C4-2B (cell line): Measurements from ENCODE around the gene HAGHL.

Experiments used
- H3K27ac ChIP-seq: fragments of 450-650 bp; 2 replicates; pipeline ENCODE4 v1.5.1; 2017
- ZFX ChIP-seq: fragments of 450-650 bp; IDR thresholded peaks from 2 replicates; pipeline ENCODE4 v1.6.1; 2017
- TF ChIP-seq, protein P1 (sequence below): fragments of 450-650 bp; conservative IDR thresholded peaks from 2 replicates; pipeline ENCODE4 v1.5.1; 2017; ENCODE audit warnings: mild to moderate bottlenecking

HAGHL gene

DNA sequence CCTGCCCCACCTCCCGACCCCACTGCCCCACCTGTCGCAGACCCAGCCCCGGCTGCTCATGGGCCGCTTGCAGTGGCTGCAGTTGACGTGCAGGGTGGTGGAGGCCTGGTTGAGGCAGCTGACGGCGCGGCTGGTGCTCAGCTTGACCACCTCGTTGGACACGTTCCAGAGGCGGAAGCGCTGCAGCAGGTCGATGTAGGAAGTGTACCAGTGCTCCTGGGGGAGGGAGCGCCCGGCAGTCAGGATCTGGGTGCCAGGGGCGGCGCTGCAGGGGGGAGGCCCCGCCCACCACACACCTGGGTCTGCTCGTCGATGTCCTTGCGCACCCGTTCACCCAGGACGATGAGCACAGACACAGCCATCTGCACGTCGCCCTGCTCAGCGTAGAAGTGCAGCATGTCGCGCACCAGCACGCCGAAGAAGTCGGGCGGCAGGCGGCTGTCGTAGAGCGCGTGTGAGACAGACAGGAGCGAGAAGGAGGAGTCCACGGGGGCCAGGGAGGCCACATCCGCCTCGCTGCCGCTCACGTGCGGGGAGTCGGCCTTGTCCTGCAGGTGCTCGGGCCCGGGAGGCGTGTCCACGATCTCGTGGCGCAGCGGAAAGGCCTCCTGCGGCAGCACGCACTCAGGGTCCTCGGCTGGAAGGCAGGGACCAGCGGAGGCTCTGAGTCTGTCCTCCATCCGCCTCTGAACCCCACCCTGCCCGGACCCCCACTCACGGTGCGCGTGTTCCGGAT, 41.8 kb upstream of the HAGHL start:
- peak overlapping the region; percentile 94 for H3K27ac ChIP-seq
- no peak for TF ChIP-seq ZFX
- TF ChIP-seq, protein P1, sequence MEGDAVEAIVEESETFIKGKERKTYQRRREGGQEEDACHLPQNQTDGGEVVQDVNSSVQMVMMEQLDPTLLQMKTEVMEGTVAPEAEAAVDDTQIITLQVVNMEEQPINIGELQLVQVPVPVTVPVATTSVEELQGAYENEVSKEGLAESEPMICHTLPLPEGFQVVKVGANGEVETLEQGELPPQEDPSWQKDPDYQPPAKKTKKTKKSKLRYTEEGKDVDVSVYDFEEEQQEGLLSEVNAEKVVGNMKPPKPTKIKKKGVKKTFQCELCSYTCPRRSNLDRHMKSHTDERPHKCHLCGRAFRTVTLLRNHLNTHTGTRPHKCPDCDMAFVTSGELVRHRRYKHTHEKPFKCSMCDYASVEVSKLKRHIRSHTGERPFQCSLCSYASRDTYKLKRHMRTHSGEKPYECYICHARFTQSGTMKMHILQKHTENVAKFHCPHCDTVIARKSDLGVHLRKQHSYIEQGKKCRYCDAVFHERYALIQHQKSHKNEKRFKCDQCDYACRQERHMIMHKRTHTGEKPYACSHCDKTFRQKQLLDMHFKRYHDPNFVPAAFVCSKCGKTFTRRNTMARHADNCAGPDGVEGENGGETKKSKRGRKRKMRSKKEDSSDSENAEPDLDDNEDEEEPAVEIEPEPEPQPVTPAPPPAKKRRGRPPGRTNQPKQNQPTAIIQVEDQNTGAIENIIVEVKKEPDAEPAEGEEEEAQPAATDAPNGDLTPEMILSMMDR, result no peak

DNA sequence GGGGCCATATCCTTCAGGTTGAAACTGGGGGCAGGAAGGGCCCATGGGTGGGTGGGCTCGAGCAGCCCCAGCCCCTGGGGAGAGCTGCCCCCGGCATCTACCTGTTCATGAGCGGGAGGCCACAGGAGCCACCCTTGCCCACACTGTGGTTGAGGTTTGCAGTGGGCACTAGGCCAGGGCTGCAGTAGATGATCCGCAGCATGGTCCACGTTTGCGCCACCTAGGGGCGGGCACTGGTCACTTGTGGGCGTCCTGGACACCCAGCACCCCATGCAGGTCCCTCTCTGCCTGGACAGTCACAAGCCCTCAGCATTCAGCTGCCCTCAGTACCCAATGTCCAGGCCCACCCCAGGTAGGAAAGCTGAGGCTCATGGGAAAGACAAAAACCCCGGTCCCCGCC, 40.9 kb upstream of the HAGHL start:
- TF ChIP-seq ZFX, result no peak
- TF ChIP-seq, protein P1, result peak; percentile 78
- H3K27ac ChIP-seq, result peak overlapping the region; percentile 94

DNA sequence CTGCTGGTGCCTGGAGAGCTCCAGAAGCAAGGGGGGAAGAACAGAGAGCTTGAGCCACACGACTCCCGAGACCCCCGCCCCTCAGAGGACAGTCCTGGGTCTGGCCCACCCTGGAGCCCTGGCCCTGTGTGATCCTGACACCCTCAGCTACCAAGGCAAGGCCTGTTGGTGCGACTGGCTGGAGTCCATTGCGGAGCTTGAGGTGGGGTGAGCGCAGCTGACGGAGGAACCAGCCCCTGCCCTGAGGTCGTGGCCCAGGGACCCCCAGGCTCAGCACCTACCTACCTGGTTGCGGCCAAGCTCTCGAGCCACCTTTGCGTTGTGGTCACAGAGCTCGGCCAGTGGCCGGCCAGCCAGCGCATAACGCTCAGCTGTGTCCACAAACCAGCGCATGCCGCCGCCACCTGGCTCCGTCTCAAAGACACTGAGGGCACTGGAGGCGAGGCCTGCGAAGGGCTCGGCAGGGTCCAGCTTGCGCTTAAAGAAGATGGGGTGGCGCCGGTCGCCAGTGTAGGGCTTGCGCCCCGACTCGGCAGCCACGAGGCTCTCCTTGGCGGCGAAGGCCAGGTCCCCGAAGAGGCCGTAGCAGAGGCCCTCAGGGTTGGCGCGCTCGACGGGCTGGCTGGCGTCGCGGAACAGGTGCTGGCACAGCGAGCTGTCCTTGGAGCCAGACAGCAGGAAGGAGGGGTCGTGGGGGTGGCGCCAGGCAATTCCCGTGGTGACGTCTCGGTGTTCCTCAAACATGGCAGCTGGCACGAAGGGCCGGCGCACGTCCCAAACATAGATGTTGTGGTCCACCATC, 40.2 kb upstream of the HAGHL start:
- no peak for TF ChIP-seq ZFX
- TF ChIP-seq, protein P1, result no peak
- no peak overlapping the region for H3K27ac ChIP-seq

DNA sequence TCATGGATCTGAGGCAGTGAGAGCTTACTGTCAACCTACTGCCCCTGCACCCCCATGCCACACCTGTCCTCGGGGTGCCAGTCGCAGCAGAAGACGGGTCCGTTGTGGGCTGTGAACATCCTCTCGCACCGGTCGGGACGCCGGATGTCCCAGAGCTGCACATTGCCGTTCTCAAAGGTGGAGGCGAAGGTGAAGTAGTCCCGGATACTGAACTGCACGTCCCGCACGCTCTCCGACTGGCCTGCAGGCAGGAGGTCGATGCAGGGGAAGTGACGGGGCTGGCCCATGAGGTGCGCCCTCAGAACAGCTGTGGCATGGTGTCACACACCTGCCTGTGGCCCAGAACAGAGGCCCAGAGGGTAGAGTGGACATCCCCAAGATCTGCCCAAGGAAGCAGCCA, 39.4 kb upstream of the HAGHL start:
- no peak for TF ChIP-seq ZFX
- TF ChIP-seq, protein P1, result no peak
- no peak overlapping the region for H3K27ac ChIP-seq

DNA sequence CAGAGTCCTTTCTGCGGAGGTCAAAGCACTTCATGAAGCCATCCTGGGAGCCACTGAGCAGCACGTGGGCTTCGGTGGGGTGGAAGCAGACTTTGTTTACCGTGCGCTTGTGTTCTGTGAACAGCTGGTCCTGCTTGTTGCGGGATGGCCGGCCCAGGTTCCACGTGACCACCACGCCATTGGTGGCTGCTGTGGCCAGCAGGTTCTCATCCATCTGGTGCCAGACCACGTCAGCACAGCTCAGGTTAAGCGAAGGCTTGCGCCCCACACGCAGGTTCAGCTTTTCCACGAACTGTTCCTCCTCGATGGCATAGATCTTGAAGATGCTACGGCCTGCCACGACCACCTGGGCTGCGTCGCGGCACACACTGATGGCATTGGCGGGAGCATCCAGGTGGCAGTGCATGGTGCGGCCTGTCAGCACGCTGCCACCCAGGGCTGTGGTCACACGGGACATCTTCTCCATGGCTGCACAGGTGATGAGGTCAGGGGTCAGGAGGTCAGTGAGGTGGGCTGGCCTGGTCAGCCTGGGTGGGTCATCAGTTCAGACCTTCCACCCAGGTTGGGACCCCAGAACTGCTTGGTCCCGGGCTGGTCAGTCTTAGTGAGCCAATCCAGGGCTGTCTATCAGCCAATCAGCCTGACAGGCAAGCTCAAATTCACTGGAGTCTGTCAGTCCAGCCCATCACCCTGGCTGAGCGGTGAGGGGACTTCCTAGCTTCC, 37.6 kb upstream of the HAGHL start:
- peak overlapping the region; percentile 83 for H3K27ac ChIP-seq
- no peak for TF ChIP-seq ZFX
- TF ChIP-seq, protein P1, result no peak

DNA sequence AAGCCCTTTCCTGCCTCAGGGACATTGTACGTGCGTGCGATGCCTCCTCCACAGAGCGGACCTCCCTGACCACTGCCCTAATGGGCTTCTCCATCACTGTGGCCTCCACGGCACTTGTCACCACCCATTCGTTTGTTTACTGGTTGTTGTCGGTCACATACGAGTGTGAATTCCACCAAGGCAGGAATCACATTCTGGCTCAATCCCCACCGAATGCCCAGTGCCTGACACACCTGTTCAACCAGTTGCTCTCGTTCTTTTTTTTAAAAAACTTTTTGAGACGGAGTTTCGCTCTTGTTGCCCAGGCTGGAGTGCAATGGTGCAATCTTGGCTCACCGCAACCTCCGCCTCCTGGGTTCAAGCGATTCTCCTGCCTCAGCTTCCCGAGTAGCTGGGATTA, 35.7 kb upstream of the HAGHL start:
- peak overlapping the region; percentile 83; the same call in 1 of the 2 replicates for H3K27ac ChIP-seq

DNA sequence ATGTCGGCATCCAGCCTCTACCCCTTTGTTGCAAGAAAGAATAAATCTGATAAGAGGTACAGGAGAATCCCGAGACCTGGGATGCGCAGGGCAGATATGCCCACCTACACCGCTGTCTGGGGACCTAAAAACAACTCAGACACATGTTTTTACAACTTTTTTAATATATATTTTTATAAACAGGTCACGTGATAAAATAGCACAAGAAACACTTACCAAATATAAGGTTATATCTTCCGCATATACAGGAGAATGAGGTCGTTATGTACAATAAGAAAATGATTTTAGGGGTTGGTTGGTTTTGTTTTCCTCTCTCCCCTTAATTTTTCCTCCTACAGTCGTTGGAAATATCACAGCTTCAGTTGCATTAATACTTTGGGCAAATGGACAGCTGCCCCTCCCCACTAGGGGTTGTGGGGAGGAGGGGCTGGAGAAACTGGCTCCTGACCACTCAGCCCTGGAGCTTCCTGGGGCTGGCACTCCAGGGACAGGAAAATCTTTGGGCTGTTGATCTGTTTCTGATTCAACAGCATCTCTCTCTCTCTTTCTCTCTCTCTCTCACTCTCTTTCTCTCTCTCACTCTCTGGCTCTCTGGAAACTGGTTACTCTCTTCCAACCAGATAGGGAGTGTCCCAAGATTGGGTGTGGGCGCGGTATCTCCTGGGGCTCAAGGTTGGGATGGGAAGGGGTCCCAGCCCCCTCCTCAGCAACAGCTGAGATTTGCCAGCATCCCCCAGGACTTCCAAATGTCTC, 34.4 kb upstream of the HAGHL start:
- TF ChIP-seq ZFX, result no peak
- TF ChIP-seq, protein P1, result no peak

More for the DNA sequence above, 34.4 kb upstream of the HAGHL start:
- no peak overlapping the region for H3K27ac ChIP-seq
